Stimulated activated CD4-positive, alpha-beta T cell treated with anti-CD3 and anti-CD28 coated beads, Interleukin-12 subunit alpha, Interleukin-12 subunit beta, amount 100 ng/mL, for 4 hours (primary cell): Measurements from ENCODE around the gene AXIN1.
"Not testable (repeated sequence)": the region's sequence is repeated elsewhere in the genome, so short reads cannot be mapped to it uniquely, and the experiment has no call there.

Experiments used
- DNase-seq: peaks from one replicate; pipeline ENCODE4 v3.0.0-alpha.2; 2020

Gene AXIN1

GRCh38 chr16:381789-382717 lies 29.5 kb upstream of the AXIN1 start, which contains the start of gene PGAP6:
Gene PGAP6, minus strand, starts transcription at chr16:381978. Its CDS starts 157 bp downstream, at chr16:381821.
- DNase-seq, result peak; percentile 73

- no peak for DNase-seq
Measured at GRCh38 chr16:381012-381788, 28.7 kb upstream of the AXIN1 start.

- DNase-seq, result no peak
Measured at GRCh38 chr16:380762-381011, 28.2 kb upstream of the AXIN1 start.

GRCh38 chr16:379961-380761 lies 27.6 kb upstream of the AXIN1 start:
- DNase-seq, result no peak

- DNase-seq, result no peak
Measured at GRCh38 chr16:379183-379960, 26.8 kb upstream of the AXIN1 start.

- no peak for DNase-seq
Measured at GRCh38 chr16:378821-379182, 26.3 kb upstream of the AXIN1 start.

- DNase-seq, result not testable (repeated sequence)
Measured at GRCh38 chr16:378113-378820, 25.7 kb upstream of the AXIN1 start.

GRCh38 chr16:377419-377951 lies 25.0 kb upstream of the AXIN1 start:
- no peak for DNase-seq

- DNase-seq, result no peak
Measured at GRCh38 chr16:376817-377418, 24.4 kb upstream of the AXIN1 start.

- DNase-seq, result no peak
Measured at GRCh38 chr16:375927-376816, 23.6 kb upstream of the AXIN1 start.

GRCh38 chr16:375212-375611 lies 22.7 kb upstream of the AXIN1 start:
- no peak for DNase-seq

GRCh38 chr16:374616-374926 lies 22.0 kb upstream of the AXIN1 start:
- no peak for DNase-seq

GRCh38 chr16:373848-374615 lies 21.5 kb upstream of the AXIN1 start:
- no peak for DNase-seq

GRCh38 chr16:373020-373598 lies 20.6 kb upstream of the AXIN1 start:
- no peak for DNase-seq

- no peak for DNase-seq
Measured at GRCh38 chr16:372302-372983, 19.9 kb upstream of the AXIN1 start.

- no peak for DNase-seq
Measured at GRCh38 chr16:371515-372301, 19.2 kb upstream of the AXIN1 start.

GRCh38 chr16:370979-371514 lies 18.5 kb upstream of the AXIN1 start:
- DNase-seq, result no peak
